ENCODE data around the gene PCGF1.

The PCGF1 gene

DNA sequence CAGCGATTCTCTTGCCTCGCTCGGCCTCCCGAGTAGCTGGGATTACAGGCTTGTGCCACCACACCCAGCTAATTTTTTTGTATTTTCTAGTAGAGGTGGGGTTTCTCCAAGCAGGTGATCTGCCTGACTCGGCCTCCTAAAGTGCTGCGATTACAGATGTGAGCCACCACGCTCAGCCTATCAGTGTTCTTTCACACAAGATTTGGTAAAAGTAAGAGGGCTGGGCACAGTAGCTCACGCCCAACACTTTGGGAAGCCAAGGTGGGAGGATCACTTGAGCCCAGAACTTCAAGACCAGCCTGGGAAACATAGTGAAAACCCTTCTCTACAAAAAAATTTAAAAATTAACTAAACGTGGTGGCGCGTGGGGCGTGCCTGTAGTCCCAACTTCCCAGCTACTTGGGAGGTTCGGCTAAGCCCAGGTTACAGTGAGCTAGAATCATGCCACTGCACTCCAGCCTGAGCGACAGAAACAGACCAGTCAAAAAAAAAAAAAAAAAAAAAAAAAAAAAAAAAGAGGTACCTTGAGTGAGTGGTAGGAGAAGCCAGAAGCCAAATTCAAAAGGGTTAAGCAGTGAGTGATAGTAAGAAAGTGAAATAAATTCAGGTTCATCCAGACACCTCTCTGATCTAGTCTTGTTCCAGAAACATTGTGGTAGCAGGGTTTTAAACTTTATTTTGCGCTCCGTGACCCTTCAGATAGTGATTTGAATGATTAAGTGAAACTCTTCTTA is 36.0 kb downstream of the PCGF1 start:
- TF ChIP-seq NFIC (IDR thresholded peaks at IDR 0.05) (no peak), TAF1 (IDR thresholded peaks at IDR 0.05; ENCODE audit: low read depth) (no peak), YY1 (IDR thresholded peaks at IDR 0.05; ENCODE audit: low read depth) (no peak), RAD21 (IDR thresholded peaks at IDR 0.05; ENCODE audit: low read depth) (no peak), ZBTB7A (IDR thresholded peaks at IDR 0.05; ENCODE audit: low read depth) (no peak), CREB1 (IDR thresholded peaks at IDR 0.05; ENCODE audit: low read depth) (no peak), EGR1 (IDR thresholded peaks at IDR 0.05) (no peak), EP300 (IDR thresholded peaks at IDR 0.05; ENCODE audit: borderline replicate concordance) (no peak), CEBPB (IDR thresholded peaks at IDR 0.05) (no peak), FOXM1 (IDR thresholded peaks at IDR 0.05; ENCODE audit: borderline replicate concordance, low read depth) (no peak)
- TF ChIP-seq, protein P1, sequence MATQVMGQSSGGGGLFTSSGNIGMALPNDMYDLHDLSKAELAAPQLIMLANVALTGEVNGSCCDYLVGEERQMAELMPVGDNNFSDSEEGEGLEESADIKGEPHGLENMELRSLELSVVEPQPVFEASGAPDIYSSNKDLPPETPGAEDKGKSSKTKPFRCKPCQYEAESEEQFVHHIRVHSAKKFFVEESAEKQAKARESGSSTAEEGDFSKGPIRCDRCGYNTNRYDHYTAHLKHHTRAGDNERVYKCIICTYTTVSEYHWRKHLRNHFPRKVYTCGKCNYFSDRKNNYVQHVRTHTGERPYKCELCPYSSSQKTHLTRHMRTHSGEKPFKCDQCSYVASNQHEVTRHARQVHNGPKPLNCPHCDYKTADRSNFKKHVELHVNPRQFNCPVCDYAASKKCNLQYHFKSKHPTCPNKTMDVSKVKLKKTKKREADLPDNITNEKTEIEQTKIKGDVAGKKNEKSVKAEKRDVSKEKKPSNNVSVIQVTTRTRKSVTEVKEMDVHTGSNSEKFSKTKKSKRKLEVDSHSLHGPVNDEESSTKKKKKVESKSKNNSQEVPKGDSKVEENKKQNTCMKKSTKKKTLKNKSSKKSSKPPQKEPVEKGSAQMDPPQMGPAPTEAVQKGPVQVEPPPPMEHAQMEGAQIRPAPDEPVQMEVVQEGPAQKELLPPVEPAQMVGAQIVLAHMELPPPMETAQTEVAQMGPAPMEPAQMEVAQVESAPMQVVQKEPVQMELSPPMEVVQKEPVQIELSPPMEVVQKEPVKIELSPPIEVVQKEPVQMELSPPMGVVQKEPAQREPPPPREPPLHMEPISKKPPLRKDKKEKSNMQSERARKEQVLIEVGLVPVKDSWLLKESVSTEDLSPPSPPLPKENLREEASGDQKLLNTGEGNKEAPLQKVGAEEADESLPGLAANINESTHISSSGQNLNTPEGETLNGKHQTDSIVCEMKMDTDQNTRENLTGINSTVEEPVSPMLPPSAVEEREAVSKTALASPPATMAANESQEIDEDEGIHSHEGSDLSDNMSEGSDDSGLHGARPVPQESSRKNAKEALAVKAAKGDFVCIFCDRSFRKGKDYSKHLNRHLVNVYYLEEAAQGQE (IDR thresholded peaks at IDR 0.05; ENCODE audit: low read depth), result no peak
- TF ChIP-seq, protein P2, sequence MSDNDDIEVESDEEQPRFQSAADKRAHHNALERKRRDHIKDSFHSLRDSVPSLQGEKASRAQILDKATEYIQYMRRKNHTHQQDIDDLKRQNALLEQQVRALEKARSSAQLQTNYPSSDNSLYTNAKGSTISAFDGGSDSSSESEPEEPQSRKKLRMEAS (IDR thresholded peaks at IDR 0.05), result no peak
- TF ChIP-seq, protein P3, sequence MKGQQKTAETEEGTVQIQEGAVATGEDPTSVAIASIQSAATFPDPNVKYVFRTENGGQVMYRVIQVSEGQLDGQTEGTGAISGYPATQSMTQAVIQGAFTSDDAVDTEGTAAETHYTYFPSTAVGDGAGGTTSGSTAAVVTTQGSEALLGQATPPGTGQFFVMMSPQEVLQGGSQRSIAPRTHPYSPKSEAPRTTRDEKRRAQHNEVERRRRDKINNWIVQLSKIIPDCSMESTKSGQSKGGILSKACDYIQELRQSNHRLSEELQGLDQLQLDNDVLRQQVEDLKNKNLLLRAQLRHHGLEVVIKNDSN (IDR thresholded peaks at IDR 0.05), result no peak

DNA sequence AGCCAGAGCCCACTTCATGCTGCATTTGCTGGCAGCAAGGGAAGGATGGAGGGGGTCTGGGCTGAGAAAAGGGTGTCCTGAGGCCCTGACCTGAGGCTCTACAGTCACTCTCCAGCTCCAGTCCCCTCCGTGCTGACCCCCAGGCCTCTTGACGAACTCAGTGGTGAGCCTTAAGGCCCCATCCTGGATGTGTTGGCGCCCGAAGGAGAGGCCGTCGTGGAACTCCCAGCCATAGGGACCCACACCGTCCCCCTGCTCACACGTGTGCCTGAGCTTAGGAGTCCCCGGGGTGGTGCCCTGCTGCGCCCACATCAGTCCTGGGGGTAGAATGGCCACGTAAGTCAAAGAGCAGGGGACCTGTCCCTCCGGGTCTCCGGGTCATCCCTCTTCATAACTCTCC is 43.1 kb downstream of the PCGF1 start:
- no peak for TF ChIP-seq YY1 (IDR thresholded peaks at IDR 0.05; ENCODE audit: low read depth)
- TF ChIP-seq RAD21 (IDR thresholded peaks at IDR 0.05; ENCODE audit: low read depth), result no peak
- TF ChIP-seq CEBPB (IDR thresholded peaks at IDR 0.05), result no peak
- TF ChIP-seq, protein P3 (IDR thresholded peaks at IDR 0.05), result no peak
- no peak for TF ChIP-seq TAF1 (IDR thresholded peaks at IDR 0.05; ENCODE audit: low read depth)
- TF ChIP-seq FOXM1 (IDR thresholded peaks at IDR 0.05; ENCODE audit: borderline replicate concordance, low read depth), result no peak

DNA sequence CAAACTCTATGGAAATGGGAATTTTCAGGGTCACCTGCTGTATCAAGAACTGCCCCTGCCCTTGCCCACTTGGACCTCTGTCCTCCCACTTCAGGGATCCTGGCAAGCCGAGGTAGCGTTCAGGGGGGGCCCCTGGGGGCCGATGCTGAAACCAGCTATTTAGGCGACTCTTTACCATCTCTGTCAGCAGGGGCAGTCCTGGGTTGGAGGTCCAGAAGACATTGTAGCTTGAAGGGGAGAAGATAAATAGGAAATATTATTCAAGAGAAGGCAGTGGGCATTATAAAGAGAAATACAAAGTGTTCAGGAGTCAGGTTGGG is 44.7 kb downstream of the PCGF1 start:
- no peak for TF ChIP-seq EP300 (IDR thresholded peaks at IDR 0.05; ENCODE audit: borderline replicate concordance)
- TF ChIP-seq RAD21 (IDR thresholded peaks at IDR 0.05; ENCODE audit: low read depth), result no peak
- TF ChIP-seq EGR1 (IDR thresholded peaks at IDR 0.05), result no peak
- TF ChIP-seq FOXM1 (IDR thresholded peaks at IDR 0.05; ENCODE audit: borderline replicate concordance, low read depth), result no peak
- no peak for TF ChIP-seq CREB1 (IDR thresholded peaks at IDR 0.05; ENCODE audit: low read depth)
- TF ChIP-seq ZBTB7A (IDR thresholded peaks at IDR 0.05; ENCODE audit: low read depth), result no peak
- no peak for TF ChIP-seq TCF12 (IDR thresholded peaks at IDR 0.05; ENCODE audit: low read depth)

DNA sequence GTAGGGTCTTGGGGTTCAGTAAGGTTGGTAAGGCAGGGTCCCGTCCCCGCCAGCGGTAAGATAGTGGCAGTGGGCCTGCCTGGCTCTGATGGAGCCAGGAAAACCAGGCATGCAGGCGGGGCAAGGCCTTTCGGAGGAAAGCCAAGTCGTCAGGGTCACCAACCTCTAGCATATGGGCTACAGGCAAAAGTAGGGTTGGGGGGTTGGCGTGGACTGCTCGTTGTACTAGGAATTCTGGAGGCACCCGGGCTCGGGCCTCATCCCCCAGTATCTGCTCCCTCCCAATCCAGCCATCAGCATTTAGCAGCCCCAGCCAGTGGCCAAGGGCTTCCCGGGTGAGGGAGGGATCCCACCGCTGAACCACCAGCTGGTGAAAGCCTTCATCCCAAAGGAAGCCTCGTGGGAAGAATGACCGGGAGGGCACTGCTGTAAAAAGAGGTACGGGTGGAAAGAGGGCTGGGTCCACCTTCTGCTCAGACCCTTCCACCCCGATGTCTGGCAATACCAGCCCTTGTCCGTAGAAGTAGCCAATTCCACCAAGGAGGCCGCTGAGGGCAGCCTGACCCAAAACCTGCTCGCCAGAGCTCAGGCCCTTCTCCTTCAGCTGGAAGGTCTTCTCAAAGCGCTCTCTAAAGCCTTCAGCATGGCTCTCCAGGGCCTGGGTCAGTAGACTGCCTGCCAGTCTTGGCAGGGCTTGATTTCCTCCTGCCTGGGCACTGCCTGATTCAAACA is 45.3 kb downstream of the PCGF1 start:
- TF ChIP-seq, protein P2 (IDR thresholded peaks at IDR 0.05), result no peak
- TF ChIP-seq ZBTB7A (IDR thresholded peaks at IDR 0.05; ENCODE audit: low read depth) (no peak), TAF1 (IDR thresholded peaks at IDR 0.05; ENCODE audit: low read depth) (no peak), FOXM1 (IDR thresholded peaks at IDR 0.05; ENCODE audit: borderline replicate concordance, low read depth) (no peak), RAD21 (IDR thresholded peaks at IDR 0.05; ENCODE audit: low read depth) (no peak), EGR1 (IDR thresholded peaks at IDR 0.05) (no peak), EP300 (IDR thresholded peaks at IDR 0.05; ENCODE audit: borderline replicate concordance) (no peak), CREB1 (IDR thresholded peaks at IDR 0.05; ENCODE audit: low read depth) (no peak), CEBPB (IDR thresholded peaks at IDR 0.05) (no peak), YY1 (IDR thresholded peaks at IDR 0.05; ENCODE audit: low read depth) (no peak), NFIC (IDR thresholded peaks at IDR 0.05) (no peak), TCF12 (IDR thresholded peaks at IDR 0.05; ENCODE audit: low read depth) (no peak), TEAD4 (IDR thresholded peaks at IDR 0.05) (no peak)
- TF ChIP-seq, protein P3 (IDR thresholded peaks at IDR 0.05), result no peak
- TF ChIP-seq, protein P1 (IDR thresholded peaks at IDR 0.05; ENCODE audit: low read depth), result no peak
